Ovary (tissue), 9 donors: Measurements from ENCODE around the gene HYOU1. TPM values are rescaled to one million over a fixed set of nuclear protein-coding genes. Genes with fewer than 3 reads are reported as not detected.

ENCODE experiments used
- DNase-seq, 5 donors: peaks; one replicate each; pipeline ENCODE4 v3.0.0-alpha.2; 2019 to 2020
- H3K27ac ChIP-seq, 2 donors: fragments of 200-600 bp; one replicate each; pipeline versions ENCODE4 v1.5.1 to v1.8.0; 2019 to 2022
- H3K27me3 ChIP-seq: fragments of 200-600 bp; one replicate; pipeline ENCODE4 v1.8.0; 2022
- H3K36me3 ChIP-seq: fragments of 200-600 bp; sonication (generic); one replicate; pipeline ENCODE4 v1.5.1; 2019
- H3K4me1 ChIP-seq: one replicate; pipeline ENCODE4 v1.8.1; 2013; ENCODE audit warnings: mild to moderate bottlenecking, moderate library complexity; ENCODE audit not compliant: insufficient read depth
- H3K4me3 ChIP-seq: fragments of 200-600 bp; sonication (generic); one replicate; pipeline ENCODE4 v1.5.1; 2017
- H3K9me3 ChIP-seq, 2 donors: fragments of 200-600 bp in 1 of 2; sonication (generic) in 1 of 2; one replicate each; pipeline versions ENCODE4 v1.5.1 to v1.8.1; 2013 to 2019; ENCODE audit warnings: mild to moderate bottlenecking in 1 of 2, moderate library complexity in 1 of 2
- EP300 ChIP-seq: sonication (generic); formaldehyde crosslinking; IDR thresholded peaks from one replicate; pipeline ENCODE4 v1.6.1; 2017; ENCODE audit warnings: antibody characterized with exemption
- POLR2A ChIP-seq: fragments of 450-650 bp; IDR thresholded peaks from one replicate; pipeline ENCODE4 v1.6.1; 2017; ENCODE audit warnings: antibody characterized with exemption, mild to moderate bottlenecking, moderate library complexity
- WGBS, 3 donors: extraction: QIAGEN DNeasy Blood & Tissue Kit in 1 of 3; methylation state at CpG; one replicate each; pipeline versions ENCODE4 v1.1.5 to v1.1.7; 2013 to 2017; 5-methylcytosine and 5-hydroxymethylcytosine counted together
- intact Hi-C, 4 donors: fragments of 100-400 bp; cut with DNase I; formaldehyde crosslinking; loops; one replicate each; pipeline versions ENCODE4 v1.11.0 to v1.15.1; 2022 to 2023
- polyA plus RNA-seq, 2 donors: library from polyadenylated mRNA; stranded (reverse); fragments of 200-250 nt in 1 of 2; fragments of 350-450 nt in 1 of 2; fragmentation: Illumina TruSeq in 1 of 2; extraction: RNeasy Lipid Tissue Mini Kit (QIAGEN cat#74804) in 1 of 2; gene quantifications; one replicate each; pipeline ENCODE4 v1.2.3, GENCODE V29; 2013 to 2014
- total RNA-seq, 7 donors: library from RNA; depleted of rRNA in 2 of 7; stranded (reverse); fragments of >200 nt in 2 of 7; fragmentation: NEBNext Ultra II Directional in 3 of 7; extraction: Animal tissue kit (Norgen Biotek cat#: 25700) in 3 of 7; gene quantifications; one replicate each; pipeline versions ENCODE4 v1.1.0 to v1.2.4, GENCODE V29; 2016 to 2023
- TF ChIP-seq, protein P1 (sequence below), 3 donors: fragments of 450-650 bp in 2 of 3; fragments of 200-600 bp in 1 of 3; IDR thresholded peaks; one replicate each; pipeline versions ENCODE4 v1.5.1 to v1.8.0; 2016 to 2022; ENCODE audit warnings: antibody characterized with exemption in 3 of 3, mild to moderate bottlenecking in 1 of 3
- donor health status: DM: no; HTN: no; CAD: no; lungs with moderate emphysema.
- donor health status: DM: no; HTN: no; CAD: no.
- donor health status: Bipolar disorder and iron deficiency.
- donor health status: DM: yes; HTN: yes; CAD: no.
- donor health status: DM: no; HTN: no; CAD: no.
- donor health status: DM: yes; HTN: yes; CAD: no.

HYOU1 gene
- total and polyA plus RNA-seq, 9 donors, result 26.5 to 156 (median 69.7) TPM

DNA sequence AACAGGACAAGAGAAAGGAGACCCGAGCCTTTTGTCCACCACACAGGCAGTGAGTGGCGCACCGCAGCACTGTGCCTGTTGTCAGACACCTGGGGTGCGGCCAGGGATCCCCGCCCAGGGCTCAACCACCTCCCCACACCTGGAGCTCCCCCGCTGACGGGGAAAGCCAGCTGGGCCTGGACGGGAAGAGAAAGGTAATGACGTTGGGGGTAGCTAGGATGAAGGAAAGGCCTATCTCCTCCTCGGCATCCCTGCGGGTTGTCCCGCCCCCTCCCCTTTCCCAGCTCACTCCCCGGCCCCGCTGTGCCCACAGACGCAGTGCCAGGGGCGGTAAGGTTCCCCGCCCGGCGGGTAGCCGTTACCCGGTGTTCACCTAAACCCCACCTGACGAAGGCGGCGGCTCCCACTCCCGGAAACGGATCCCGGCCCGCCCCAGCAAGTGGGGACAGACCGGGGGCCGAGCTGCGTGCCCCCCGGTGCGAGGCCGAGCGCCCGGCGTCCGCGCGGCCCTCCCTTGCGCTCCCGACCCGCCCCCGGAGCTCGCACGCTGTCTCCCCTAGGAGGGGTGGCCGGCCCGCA lies 495 bp downstream of the HYOU1 start:
- no peaks in the 10 kb centered on the region for H3K27me3 ChIP-seq
- peaks cover 4% of the 10 kb centered on the region for H3K4me1 ChIP-seq
- peak overlapping the region; percentile 73 for H3K4me3 ChIP-seq
- H3K27ac ChIP-seq, result peak overlapping the region; percentile 34 to 67
- 1% methylated on average over 38 to 48 of the region's 48 CpGs for WGBS, 3 donors
- no peaks in the 10 kb centered on the region for H3K9me3 ChIP-seq
- DNase-seq, result peak; percentile 24 to 59 (median 56)
- H3K36me3 ChIP-seq, result no peaks in the 10 kb centered on the region
- intact Hi-C loops, result no loop called here
- TF ChIP-seq EP300 (no peak), POLR2A (no peak)
- TF ChIP-seq, protein P1, sequence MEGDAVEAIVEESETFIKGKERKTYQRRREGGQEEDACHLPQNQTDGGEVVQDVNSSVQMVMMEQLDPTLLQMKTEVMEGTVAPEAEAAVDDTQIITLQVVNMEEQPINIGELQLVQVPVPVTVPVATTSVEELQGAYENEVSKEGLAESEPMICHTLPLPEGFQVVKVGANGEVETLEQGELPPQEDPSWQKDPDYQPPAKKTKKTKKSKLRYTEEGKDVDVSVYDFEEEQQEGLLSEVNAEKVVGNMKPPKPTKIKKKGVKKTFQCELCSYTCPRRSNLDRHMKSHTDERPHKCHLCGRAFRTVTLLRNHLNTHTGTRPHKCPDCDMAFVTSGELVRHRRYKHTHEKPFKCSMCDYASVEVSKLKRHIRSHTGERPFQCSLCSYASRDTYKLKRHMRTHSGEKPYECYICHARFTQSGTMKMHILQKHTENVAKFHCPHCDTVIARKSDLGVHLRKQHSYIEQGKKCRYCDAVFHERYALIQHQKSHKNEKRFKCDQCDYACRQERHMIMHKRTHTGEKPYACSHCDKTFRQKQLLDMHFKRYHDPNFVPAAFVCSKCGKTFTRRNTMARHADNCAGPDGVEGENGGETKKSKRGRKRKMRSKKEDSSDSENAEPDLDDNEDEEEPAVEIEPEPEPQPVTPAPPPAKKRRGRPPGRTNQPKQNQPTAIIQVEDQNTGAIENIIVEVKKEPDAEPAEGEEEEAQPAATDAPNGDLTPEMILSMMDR (IDR thresholded peaks at IDR 0.05), result no peak

DNA sequence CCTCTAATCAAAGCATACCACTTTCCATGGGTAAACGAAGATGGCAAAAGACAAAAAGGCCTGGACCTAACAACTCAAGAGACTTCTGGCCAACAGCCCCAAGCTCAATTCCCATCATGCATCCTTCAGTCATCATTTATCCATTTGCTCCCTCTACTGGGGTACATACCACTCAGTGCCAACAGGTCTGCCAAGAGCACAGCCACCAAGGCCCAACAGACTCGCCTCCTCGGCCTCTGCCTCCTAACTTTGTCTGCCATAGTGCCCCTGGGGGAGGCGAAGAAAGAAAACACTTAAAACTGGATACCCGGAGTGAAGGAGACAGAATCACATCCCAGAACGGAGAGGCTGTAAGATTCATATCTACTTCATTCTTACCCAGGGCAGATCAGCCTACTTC lies 1.1 kb downstream of the HYOU1 start:
- intact Hi-C loops, result no loop called here

DNA sequence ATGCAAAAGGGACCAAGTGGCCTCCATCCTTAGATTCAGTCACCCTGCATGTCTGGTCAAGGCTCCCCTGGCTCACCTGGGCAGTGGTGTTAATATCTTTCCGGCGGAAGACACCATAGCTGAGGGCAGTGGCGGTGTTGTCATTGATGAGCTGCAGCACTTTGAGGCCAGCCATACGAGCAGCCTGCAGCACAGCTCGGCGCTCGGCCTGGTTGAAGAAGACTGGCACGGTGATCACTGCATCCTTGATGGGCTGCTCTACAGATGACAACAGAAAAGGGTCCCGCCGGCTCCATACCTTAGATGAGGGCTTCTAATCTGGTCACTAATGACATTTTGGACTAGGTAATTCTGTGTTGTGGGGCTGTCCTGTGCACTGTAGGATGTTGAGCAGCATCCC lies 2.6 kb downstream of the HYOU1 start:
- no peak for DNase-seq
- Histone ChIP-seq H3K27ac (no peak overlapping the region), H3K4me3 (no peak overlapping the region), H3K36me3 (no peaks in the 10 kb centered on the region), H3K4me1 (peaks cover 4% of the 10 kb centered on the region), H3K27me3 (no peaks in the 10 kb centered on the region), H3K9me3 (no peaks in the 10 kb centered on the region)
- intact Hi-C loops, result no loop called here
- 93 to 96% (median 96%) methylated on average over 10 of the region's 10 CpGs for WGBS, 3 donors
- TF ChIP-seq, protein P1 (IDR thresholded peaks at IDR 0.05), result no peak
- TF ChIP-seq EP300 (no peak), POLR2A (no peak)

More for the DNA sequence above, 1.1 kb downstream of the HYOU1 start:
- H3K4me3 ChIP-seq, result peak overlapping the region; percentile 73
- no peaks in the 10 kb centered on the region for H3K9me3 ChIP-seq
- peak overlapping the region in 1 of 2 donors; percentile 34 for H3K27ac ChIP-seq
- no peaks in the 10 kb centered on the region for H3K36me3 ChIP-seq
- DNase-seq, result no peak
- peaks cover 4% of the 10 kb centered on the region for H3K4me1 ChIP-seq
- 26 to 39% (median 37%) methylated on average over 6 of the region's 6 CpGs for WGBS, 3 donors
- H3K27me3 ChIP-seq, result no peaks in the 10 kb centered on the region
- no peak for TF ChIP-seq EP300
- no peak for TF ChIP-seq POLR2A
- TF ChIP-seq, protein P1 (IDR thresholded peaks at IDR 0.05), result no peak

DNA sequence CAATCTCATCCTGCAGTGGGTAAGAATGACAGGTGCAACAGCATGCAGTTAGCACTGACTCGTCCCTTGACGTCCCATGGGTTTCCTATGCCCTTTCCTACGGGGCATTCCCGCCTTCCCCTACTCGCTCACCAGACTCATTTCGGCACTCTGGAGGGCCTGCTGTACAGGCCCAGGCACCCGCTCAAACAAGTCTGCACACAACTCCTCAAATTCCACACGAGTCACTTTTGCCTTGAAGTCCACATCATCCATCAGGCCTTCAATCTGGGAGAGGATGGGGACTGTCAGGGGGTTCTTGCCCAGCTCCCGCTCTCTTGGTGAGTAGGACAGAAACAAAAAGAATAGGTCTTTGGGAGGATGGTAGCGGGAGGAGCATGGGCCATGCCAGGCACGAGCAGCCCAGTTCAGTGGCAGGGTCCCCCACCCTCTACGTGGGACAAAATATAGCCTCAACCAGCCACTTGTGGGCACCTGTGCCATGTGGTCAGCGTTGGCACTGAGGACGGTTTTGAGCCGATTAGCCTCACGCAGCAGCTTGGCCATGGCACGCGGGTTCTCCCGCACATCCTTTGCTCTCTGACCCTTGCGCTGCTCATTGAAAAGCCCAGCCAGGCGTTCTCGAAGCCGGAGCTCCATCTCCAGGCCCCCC lies 4.7 kb downstream of the HYOU1 start:
- TF ChIP-seq, protein P1 (IDR thresholded peaks at IDR 0.05), result no peak
- TF ChIP-seq EP300, result no peak
- 91 to 95% (median 92%) methylated on average over 23 of the region's 23 CpGs for WGBS, 3 donors
- H3K27me3 ChIP-seq, result no peaks in the 10 kb centered on the region
- no peak overlapping the region for H3K4me3 ChIP-seq
- no peak overlapping the region for H3K27ac ChIP-seq
- intact Hi-C loops, result no loop called here
- no peak for DNase-seq
- H3K9me3 ChIP-seq, result no peaks in the 10 kb centered on the region
- H3K36me3 ChIP-seq, result no peaks in the 10 kb centered on the region
- H3K4me1 ChIP-seq, result peaks cover 4% of the 10 kb centered on the region
